Measurements from ENCODE around the gene ZDHHC21. TPM values are rescaled to one million over a fixed set of nuclear protein-coding genes. Genes with fewer than 3 reads are reported as not detected.
"Not testable (repeated sequence)": the region's sequence is repeated elsewhere in the genome, so short reads cannot be mapped to it uniquely, and the experiment has no call there.

ZDHHC21 gene
- polyA plus RNA-seq, 3 donors = 0.34 to 2.0 (median 1.0) TPM

DNA sequence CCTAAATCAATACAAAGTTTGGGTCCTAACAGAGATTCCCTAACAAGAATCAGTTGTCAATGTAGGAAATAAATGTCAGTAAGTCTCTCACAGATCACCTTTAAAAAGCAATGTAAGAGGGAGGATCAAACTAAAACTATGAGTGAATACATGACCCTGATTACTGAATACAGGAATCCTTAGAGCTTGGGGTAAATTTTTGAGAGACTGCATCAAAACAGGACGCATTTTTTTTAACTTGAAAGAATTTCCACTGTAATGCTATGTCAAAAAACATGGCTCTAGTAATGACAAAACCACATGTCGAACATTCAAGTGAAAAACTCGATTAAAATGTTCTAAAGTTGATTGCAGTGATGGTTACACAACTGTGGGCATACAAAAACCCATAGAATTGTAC is 21.9 kb downstream of the ZDHHC21 start:
- H3K36me3 ChIP-seq (replicated peaks in 1 of 2; ENCODE audit: control insufficient read depth in 1 of 2, insufficient read depth in 2 of 2, low read length in 2 of 2) = peaks cover 0 to 16% of the 10 kb centered on the region in 2 donors
- DNase-seq = no peak
- H3K27ac ChIP-seq (ENCODE audit: low read depth in 1 of 2, low read length in 2 of 2) = no peak overlapping the region
- no peak overlapping the region for H3K4me3 ChIP-seq (replicated peaks in 1 of 3; ENCODE audit: low read depth in 2 of 3, low read length in 3 of 3)
- Mint-ChIP-seq H3K9me3 (peaks cover 0 to 3% (median 0%) of the 10 kb centered on the region in 7 donors), H3K27ac (no peak overlapping the region), H3K36me3 (peaks cover 4 to 13% of the 10 kb centered on the region in 2 donors), H3K27me3 (ENCODE audit: low read depth in 3 of 3) (no peaks in the 10 kb centered on the region), H3K4me1 (no peaks in the 10 kb centered on the region), H3K4me3 (no peak overlapping the region)
- H3K4me1 ChIP-seq (ENCODE audit: control insufficient read depth in 1 of 2, insufficient read depth in 2 of 2, low read length in 2 of 2) = no peaks in the 10 kb centered on the region
- no peaks in the 10 kb centered on the region for H3K79me2 ChIP-seq (ENCODE audit: insufficient read depth, low read length)
- H2AFZ ChIP-seq (ENCODE audit: insufficient read depth, low read depth, low read length, poor library complexity, severe bottlenecking) = no peak overlapping the region
- no CpG with 5 or more reads among the region's 3 CpGs for WGBS (ENCODE audit: insufficient coverage)
- intact Hi-C loops (cut with micrococcal nuclease) = no loop called here
- no peaks in the 10 kb centered on the region for H3K27me3 ChIP-seq (ENCODE audit: control insufficient read depth in 2 of 2, insufficient read depth in 2 of 2, low read length in 2 of 2)
- no peak overlapping the region for H3K9ac ChIP-seq (ENCODE audit: insufficient read depth, low read length, poor library complexity, severe bottlenecking)
- no peaks in the 10 kb centered on the region for H4K20me1 ChIP-seq (ENCODE audit: insufficient read depth, low read length)
- no peaks in the 10 kb centered on the region for H3K9me3 ChIP-seq (replicated peaks in 1 of 2; ENCODE audit: control insufficient read depth in 1 of 2, insufficient read depth in 1 of 2, low read length in 2 of 2)
- TF ChIP-seq, protein P1, sequence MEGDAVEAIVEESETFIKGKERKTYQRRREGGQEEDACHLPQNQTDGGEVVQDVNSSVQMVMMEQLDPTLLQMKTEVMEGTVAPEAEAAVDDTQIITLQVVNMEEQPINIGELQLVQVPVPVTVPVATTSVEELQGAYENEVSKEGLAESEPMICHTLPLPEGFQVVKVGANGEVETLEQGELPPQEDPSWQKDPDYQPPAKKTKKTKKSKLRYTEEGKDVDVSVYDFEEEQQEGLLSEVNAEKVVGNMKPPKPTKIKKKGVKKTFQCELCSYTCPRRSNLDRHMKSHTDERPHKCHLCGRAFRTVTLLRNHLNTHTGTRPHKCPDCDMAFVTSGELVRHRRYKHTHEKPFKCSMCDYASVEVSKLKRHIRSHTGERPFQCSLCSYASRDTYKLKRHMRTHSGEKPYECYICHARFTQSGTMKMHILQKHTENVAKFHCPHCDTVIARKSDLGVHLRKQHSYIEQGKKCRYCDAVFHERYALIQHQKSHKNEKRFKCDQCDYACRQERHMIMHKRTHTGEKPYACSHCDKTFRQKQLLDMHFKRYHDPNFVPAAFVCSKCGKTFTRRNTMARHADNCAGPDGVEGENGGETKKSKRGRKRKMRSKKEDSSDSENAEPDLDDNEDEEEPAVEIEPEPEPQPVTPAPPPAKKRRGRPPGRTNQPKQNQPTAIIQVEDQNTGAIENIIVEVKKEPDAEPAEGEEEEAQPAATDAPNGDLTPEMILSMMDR (IDR thresholded peaks at IDR 0.05) = no peak
- H3K4me2 ChIP-seq (replicated peaks; ENCODE audit: extremely low read depth, low read length, poor library complexity, severe bottlenecking) = no peak overlapping the region

DNA sequence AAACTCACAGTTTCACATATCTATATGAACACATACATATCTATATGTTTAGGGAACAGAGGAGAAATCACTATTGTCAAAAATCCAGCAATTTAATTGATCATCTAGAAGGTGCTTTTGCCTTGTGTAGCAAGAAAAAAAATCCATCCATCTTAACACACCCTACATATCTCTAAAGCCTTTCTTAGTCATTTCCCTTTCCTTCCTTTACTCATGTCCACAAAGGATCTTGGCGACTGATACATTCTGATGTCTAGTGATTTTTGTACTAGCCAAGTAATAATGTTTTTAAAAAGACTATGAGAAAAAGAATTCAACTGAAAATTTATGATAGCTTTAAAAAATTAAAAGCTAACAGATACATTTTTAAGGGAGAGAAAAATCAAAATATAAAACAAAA is 22.5 kb downstream of the ZDHHC21 start:
- no peak overlapping the region for H3K4me3 ChIP-seq (replicated peaks in 1 of 3; ENCODE audit: low read depth in 2 of 3, low read length in 3 of 3)
- H3K27ac ChIP-seq (ENCODE audit: low read depth in 1 of 2, low read length in 2 of 2) = no peak overlapping the region
- no peak for DNase-seq
- no peaks in the 10 kb centered on the region for H4K20me1 ChIP-seq (ENCODE audit: insufficient read depth, low read length)
- no peaks in the 10 kb centered on the region for H3K27me3 ChIP-seq (ENCODE audit: control insufficient read depth in 2 of 2, insufficient read depth in 2 of 2, low read length in 2 of 2)
- no peak overlapping the region for H3K9ac ChIP-seq (ENCODE audit: insufficient read depth, low read length, poor library complexity, severe bottlenecking)
- TF ChIP-seq, protein P1 (IDR thresholded peaks at IDR 0.05) = no peak
- H3K36me3 ChIP-seq (replicated peaks in 1 of 2; ENCODE audit: control insufficient read depth in 1 of 2, insufficient read depth in 2 of 2, low read length in 2 of 2) = peaks cover 0 to 16% of the 10 kb centered on the region in 2 donors
- H3K27ac Mint-ChIP-seq = no peak overlapping the region
- peaks cover 4 to 9% of the 10 kb centered on the region in 2 donors for H3K36me3 Mint-ChIP-seq
- H3K4me1 Mint-ChIP-seq = no peaks in the 10 kb centered on the region
- no peak overlapping the region for H2AFZ ChIP-seq (ENCODE audit: insufficient read depth, low read depth, low read length, poor library complexity, severe bottlenecking)
- peaks cover 0 to 3% (median 0%) of the 10 kb centered on the region in 7 donors for H3K9me3 Mint-ChIP-seq
- intact Hi-C loops (cut with micrococcal nuclease) = no loop called here
- H3K4me2 ChIP-seq (replicated peaks; ENCODE audit: extremely low read depth, low read length, poor library complexity, severe bottlenecking) = no peak overlapping the region
- no peaks in the 10 kb centered on the region for H3K79me2 ChIP-seq (ENCODE audit: insufficient read depth, low read length)
- H3K27me3 Mint-ChIP-seq (ENCODE audit: low read depth in 3 of 3) = no peaks in the 10 kb centered on the region
- no peaks in the 10 kb centered on the region for H3K4me1 ChIP-seq (ENCODE audit: control insufficient read depth in 1 of 2, insufficient read depth in 2 of 2, low read length in 2 of 2)
- WGBS (ENCODE audit: insufficient coverage) = no CpG with 5 or more reads among the region's 1 CpG
- H3K9me3 ChIP-seq (replicated peaks in 1 of 2; ENCODE audit: control insufficient read depth in 1 of 2, insufficient read depth in 1 of 2, low read length in 2 of 2) = no peaks in the 10 kb centered on the region
- H3K4me3 Mint-ChIP-seq = no peak overlapping the region

DNA sequence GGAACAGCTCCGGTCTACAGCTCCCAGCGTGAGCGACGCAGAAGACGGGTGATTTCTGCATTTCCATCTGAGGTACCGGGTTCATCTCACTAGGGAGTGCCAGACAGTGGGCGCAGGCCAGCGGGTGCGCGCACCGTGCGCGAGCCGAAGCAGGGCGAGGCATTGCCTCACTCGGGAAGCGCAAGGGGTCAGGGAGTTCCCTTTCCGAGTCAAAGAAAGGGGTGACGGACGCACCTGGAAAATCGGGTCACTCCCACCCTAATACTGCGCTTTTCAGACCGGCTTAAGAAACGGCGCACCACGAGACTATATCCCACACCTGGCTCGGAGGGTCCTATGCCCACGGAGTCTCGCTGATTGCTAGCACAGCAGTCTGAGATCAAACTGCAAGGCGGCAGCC is 29.2 kb downstream of the ZDHHC21 start:
- H3K9me3 ChIP-seq (replicated peaks in 1 of 2; ENCODE audit: control insufficient read depth in 1 of 2, insufficient read depth in 1 of 2, low read length in 2 of 2); H3K79me2 ChIP-seq (ENCODE audit: insufficient read depth, low read length); H3K4me3 Mint-ChIP-seq; H3K27me3 Mint-ChIP-seq (ENCODE audit: low read depth in 3 of 3); H4K20me1 ChIP-seq (ENCODE audit: insufficient read depth, low read length); H3K4me1 Mint-ChIP-seq; H3K4me1 ChIP-seq (ENCODE audit: control insufficient read depth in 1 of 2, insufficient read depth in 2 of 2, low read length in 2 of 2); H3K9me3 Mint-ChIP-seq; H3K36me3 Mint-ChIP-seq; H3K4me2 ChIP-seq (replicated peaks; ENCODE audit: extremely low read depth, low read length, poor library complexity, severe bottlenecking); H3K27ac ChIP-seq (ENCODE audit: low read depth in 1 of 2, low read length in 2 of 2); DNase-seq; H2AFZ ChIP-seq (ENCODE audit: insufficient read depth, low read depth, low read length, poor library complexity, severe bottlenecking); intact Hi-C loops (cut with micrococcal nuclease); H3K4me3 ChIP-seq (replicated peaks in 1 of 3; ENCODE audit: low read depth in 2 of 3, low read length in 3 of 3); H3K9ac ChIP-seq (ENCODE audit: insufficient read depth, low read length, poor library complexity, severe bottlenecking); H3K36me3 ChIP-seq (replicated peaks in 1 of 2; ENCODE audit: control insufficient read depth in 1 of 2, insufficient read depth in 2 of 2, low read length in 2 of 2); H3K27me3 ChIP-seq (ENCODE audit: control insufficient read depth in 2 of 2, insufficient read depth in 2 of 2, low read length in 2 of 2): not testable (repeated sequence)
- H3K27ac Mint-ChIP-seq = peak overlapping the region in 1 of 7 donors; percentile 43
- no CpG with 5 or more reads among the region's 30 CpGs for WGBS (ENCODE audit: insufficient coverage)

Data from CD14-positive monocyte (primary cell).